Measurements from ENCODE around the gene BMP6.

The BMP6 gene

DNA sequence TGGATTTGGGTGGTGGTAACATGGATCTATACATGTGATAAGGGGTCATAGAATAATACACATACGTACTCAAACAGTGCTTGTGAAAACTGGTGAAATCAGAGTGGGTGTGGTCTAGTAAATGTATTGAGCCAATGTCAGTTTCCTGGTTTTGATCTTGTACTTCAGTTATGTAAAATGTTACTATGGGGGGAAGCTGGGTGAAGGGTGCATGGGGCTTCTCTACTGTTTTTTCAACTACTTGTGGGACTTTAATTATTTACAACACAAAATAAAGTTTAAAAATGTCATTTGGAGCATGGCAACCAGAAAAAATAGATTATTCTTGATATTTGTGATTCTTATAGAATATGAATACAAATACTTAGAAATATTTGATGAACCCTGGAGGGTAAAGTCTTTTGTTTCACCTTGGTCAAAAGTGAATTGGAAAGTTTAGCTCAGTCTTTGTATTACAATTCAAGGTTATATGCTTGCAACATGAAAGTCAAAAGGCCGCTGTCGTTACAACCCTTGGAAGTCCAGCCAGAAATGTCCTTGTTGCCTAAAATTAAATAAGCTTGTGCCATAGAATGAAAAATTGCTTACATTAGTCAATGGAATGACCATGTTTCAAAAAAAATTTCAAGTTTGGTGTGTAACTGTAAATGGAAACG, 110.6 kb downstream of the BMP6 start:
- FAIRE-seq = no peak

DNA sequence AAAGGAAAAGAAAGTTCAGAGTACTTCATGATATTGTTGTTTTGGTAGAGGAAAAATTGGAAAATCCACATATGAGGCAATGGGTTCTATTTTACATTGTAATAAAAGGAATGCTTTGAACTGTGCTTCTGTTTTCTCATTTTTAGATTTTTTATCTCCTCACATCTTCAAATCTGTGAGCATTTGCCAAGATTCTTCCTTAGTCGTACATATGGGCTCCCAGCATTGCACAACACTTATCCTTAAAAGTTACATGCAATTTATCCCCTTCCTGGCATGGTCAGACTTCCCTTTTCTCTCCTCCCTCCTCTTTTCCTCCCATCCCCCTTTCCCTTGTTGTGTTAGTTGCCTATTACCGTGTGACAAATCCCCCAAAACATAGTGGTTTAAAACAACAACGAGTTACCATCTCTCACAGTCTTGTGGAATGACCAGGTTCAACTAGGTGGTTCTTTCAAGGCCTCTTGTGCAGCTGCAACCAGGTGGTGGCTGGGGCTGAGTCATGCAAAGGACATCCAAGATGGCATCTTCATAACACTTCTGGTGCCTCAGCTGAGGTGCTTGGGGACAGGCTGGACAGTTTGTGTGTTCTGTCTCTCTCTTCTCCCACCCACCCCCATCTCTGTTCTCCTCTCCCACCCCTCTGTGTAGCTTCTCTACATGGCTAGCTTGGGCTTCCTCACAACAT, 116.0 kb downstream of the BMP6 start:
- no peak for FAIRE-seq

- no peak for FAIRE-seq
Observed at GRCh38 chr6:7846966-7847818, 121.3 kb downstream of the BMP6 start.

GRCh38 chr6:7848229-7848628, 122.3 kb downstream of the BMP6 start:
- FAIRE-seq = no peak

DNA sequence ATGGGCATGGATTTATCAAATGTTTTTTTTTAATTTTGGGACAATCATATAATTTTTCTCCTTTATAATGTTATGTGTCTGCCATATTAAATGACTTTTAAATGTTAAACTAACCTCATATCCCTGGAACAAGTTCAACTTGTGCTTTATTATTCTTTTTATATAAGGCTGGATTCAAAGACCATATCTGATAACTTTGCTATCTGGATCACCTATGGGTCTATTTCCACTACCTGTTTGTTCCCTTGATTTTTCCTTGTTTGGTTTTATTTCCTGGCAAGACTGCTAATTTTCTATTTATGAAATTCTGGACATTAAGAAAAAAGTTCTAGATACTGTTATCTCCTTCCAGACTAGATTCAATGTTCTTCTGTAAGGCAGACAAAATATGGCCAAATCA, 125.9 kb downstream of the BMP6 start:
- FAIRE-seq = no peak

GRCh38 chr6:7859591-7859990, 133.7 kb downstream of the BMP6 start:
- no peak for FAIRE-seq

DNA sequence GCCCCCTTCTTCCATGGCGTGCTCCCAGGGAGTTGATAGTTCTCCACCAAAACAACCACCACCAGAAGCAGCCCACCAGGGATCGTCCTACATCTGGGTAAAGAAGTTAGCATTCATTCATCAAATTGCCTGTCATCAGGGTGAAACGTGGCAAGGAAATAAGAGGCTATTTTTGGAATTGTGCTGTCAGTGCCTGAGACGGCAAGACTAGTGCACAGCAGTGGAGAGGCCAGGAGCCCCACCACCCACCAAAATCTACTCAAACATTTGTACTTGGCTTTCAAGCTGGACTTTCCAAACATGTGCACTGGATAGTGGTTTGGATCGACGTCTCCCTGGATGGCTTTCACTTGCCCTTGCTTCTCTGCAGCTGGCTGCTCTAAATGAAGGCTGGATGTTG, 139.9 kb downstream of the BMP6 start:
- no peak for FAIRE-seq

GRCh38 chr6:7866526-7866925, 140.6 kb downstream of the BMP6 start:
- no peak for FAIRE-seq

- FAIRE-seq = no peak
Observed at GRCh38 chr6:7868926-7869325, 143.0 kb downstream of the BMP6 start.

DNA sequence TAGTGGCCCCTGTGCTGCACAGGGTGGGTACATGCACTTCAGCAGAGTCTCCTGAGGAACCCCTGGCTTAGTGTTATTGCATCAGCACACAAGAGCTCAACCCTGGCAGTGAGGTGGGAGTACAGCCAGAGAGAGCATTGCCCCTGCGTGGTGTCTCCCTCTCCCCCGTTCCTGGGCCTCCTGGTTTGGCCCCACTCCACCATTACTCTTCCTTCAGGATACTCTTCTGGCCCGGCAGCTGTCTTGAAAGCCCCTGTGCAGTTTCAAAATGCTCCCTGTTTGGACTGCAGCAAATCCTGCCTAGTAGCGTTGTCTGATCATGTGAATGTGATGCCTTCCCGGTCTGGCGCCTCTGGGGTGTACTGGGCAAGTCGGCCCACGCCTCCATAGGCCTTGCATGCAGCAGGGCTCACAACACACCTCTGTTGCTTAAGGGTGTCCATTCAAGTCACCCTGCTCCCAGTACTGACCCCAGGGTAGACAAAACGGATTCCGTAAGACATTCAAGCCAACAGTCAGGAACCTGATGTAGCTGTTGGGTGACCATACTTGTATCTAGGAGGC, 152.6 kb downstream of the BMP6 start:
- no peak for FAIRE-seq

GRCh38 chr6:7879043-7879442, 153.1 kb downstream of the BMP6 start:
- no peak for FAIRE-seq

DNA sequence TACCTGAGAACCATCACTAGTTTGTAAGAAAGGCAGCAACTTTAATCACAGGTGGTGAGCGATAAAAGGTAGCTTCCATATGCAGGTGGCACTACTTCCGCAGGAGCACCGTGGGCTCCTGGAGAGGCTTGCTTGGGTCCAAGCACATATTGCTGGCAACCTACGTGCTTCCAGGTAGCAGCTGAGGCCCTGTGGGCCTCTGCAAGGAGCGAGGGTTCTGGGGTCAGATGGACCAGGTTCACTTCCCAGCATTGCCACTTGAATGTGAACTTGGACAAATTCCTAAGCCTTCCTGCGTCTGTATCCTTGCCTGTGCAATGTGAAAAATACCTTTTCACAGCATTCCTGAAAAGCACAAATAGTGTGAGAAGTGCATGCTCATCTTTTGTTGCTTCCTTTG, 153.7 kb downstream of the BMP6 start:
- no peak for FAIRE-seq

DNA sequence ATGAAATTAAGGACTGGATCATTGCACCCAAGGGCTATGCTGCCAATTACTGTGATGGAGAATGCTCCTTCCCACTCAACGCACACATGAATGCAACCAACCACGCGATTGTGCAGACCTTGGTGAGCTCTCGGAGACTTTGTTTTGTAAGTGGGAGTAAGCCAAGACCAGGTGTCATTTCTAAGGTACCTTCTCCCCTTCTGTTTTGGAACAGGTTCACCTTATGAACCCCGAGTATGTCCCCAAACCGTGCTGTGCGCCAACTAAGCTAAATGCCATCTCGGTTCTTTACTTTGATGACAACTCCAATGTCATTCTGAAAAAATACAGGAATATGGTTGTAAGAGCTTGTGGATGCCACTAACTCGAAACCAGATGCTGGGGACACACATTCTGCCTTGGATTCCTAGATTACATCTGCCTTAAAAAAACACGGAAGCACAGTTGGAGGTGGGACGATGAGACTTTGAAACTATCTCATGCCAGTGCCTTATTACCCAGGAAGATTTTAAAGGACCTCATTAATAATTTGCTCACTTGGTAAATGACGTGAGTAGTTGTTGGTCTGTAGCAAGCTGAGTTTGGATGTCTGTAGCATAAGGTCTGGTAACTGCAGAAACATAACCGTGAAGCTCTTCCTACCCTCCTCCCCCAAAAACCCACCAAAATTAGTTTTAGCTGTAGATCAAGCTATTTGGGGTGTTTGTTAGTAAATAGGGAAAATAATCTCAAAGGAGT, 154.2 kb downstream of the BMP6 start:
- no peak for FAIRE-seq

DNA sequence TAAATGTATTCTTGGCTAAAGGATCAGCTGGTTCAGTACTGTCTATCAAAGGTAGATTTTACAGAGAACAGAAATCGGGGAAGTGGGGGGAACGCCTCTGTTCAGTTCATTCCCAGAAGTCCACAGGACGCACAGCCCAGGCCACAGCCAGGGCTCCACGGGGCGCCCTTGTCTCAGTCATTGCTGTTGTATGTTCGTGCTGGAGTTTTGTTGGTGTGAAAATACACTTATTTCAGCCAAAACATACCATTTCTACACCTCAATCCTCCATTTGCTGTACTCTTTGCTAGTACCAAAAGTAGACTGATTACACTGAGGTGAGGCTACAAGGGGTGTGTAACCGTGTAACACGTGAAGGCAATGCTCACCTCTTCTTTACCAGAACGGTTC, 154.8 kb downstream of the BMP6 start:
- FAIRE-seq = no peak

- FAIRE-seq = no peak
Observed at GRCh38 chr6:7881765-7882500, 156.0 kb downstream of the BMP6 start.

DNA sequence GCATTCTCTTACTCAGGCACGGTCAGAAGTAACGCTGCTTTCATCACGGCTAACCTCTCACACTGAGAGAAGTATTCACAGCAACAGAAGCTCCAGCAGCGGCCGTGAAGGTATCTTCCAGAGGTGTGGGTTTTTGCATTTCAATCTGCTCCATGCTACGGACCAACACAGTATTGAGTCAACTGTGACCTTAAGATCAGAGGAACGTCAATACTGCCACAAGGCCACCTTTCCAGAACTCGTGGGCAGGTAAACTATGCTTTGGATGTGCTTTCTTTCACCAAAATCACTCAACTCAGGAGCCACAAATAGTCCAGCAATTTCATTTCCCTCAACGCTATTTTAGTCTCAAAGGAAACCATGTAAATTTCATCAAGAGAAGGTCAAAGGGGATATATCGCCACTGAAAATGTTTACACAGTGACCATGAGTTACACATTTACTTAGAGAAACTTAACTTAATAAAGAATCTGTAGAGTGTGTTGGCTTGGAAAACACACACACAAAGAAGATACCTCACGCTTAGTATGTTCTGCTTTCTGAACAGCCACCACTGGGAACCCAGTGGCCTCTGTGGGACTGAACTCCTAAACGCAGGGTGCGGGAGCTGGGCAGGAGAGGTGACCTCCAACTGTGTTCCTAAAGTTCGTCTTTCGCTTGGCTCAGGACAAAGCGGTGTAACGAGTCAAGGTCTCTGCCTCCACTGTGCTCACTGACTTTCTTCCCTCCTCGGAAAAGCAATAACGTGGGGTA, 156.8 kb downstream of the BMP6 start:
- FAIRE-seq = no peak

GRCh38 chr6:7883381-7883780, 157.5 kb downstream of the BMP6 start:
- FAIRE-seq = no peak

- no peak for FAIRE-seq
Observed at GRCh38 chr6:7886132-7886531, 160.2 kb downstream of the BMP6 start.

- FAIRE-seq = no peak
Observed at GRCh38 chr6:7887278-7887991, 161.5 kb downstream of the BMP6 start.

GRCh38 chr6:7888587-7889357, 162.9 kb downstream of the BMP6 start:
- FAIRE-seq = no peak
